Esophagus (tissue), 2 donors: ENCODE results near the gene DKKL1. TPM values are rescaled to one million over a fixed set of nuclear protein-coding genes. Genes with fewer than 3 reads are reported as not detected.

ENCODE experiments used
- H3K27ac ChIP-seq, 2 donors: one replicate each; pipeline ENCODE4 v1.5.1; 2013; ENCODE audit warnings: low read depth in 2 of 2, mild to moderate bottlenecking in 2 of 2, inconsistent platforms in 1 of 2, low read length in 1 of 2, moderate library complexity in 1 of 2
- H3K27me3 ChIP-seq, 2 donors: one replicate each; pipeline ENCODE4 v1.6.1; 2013; ENCODE audit warnings: low read length in 2 of 2, control low read depth in 1 of 2, mild to moderate bottlenecking in 1 of 2; ENCODE audit not compliant: insufficient read depth in 2 of 2, control insufficient read depth in 1 of 2
- H3K36me3 ChIP-seq, 2 donors: one replicate each; pipeline ENCODE4 v1.6.1; 2013; ENCODE audit warnings: low read length in 1 of 2; ENCODE audit not compliant: control insufficient read depth in 2 of 2, insufficient read depth in 2 of 2
- H3K4me1 ChIP-seq, 2 donors: one replicate each; pipeline ENCODE4 v1.6.1; 2013; ENCODE audit warnings: low read length in 1 of 2; ENCODE audit not compliant: control insufficient read depth in 2 of 2, insufficient read depth in 2 of 2
- H3K4me3 ChIP-seq, 2 donors: one replicate each; pipeline ENCODE4 v1.5.1; 2013; ENCODE audit warnings: low read length in 2 of 2, mild to moderate bottlenecking in 2 of 2, low read depth in 1 of 2, moderate library complexity in 1 of 2
- H3K9me3 ChIP-seq, 2 donors: one replicate each; pipeline ENCODE4 v1.6.1; 2013; ENCODE audit warnings: mild to moderate bottlenecking in 2 of 2, low read depth in 1 of 2, low read length in 1 of 2, moderate library complexity in 1 of 2; ENCODE audit not compliant: control insufficient read depth in 2 of 2, insufficient read depth in 1 of 2
- WGBS, 2 donors: extraction: QIAGEN DNeasy Blood & Tissue Kit; methylation state at CpG; one replicate each; pipeline ENCODE4 v1.1.7; 2013; 5-methylcytosine and 5-hydroxymethylcytosine counted together
- polyA plus RNA-seq, 2 donors: library from polyadenylated mRNA; stranded (reverse); fragments of 200-250 nt; gene quantifications; one replicate each; pipeline ENCODE4 v1.2.3, GENCODE V29; 2013
- donor health status: healthy with polysubstance abuse.
- donor health status: Bipolar disorder and iron deficiency.

The DKKL1 gene
- polyA plus RNA-seq, 2 donors = 0.07 TPM; not detected in 1

GRCh38 chr19:49337267-49338022 is 26.2 kb upstream of the DKKL1 start:
- Histone ChIP-seq H3K36me3 (peaks cover 0 to 2% of the 10 kb centered on the region in 2 donors), H3K4me1 (peaks cover 0 to 18% of the 10 kb centered on the region in 2 donors), H3K4me3 (no peak overlapping the region), H3K27me3 (no peaks in the 10 kb centered on the region), H3K27ac (no peak overlapping the region), H3K9me3 (no peaks in the 10 kb centered on the region)
- 72 to 85% methylated on average over 12 to 19 of the region's 19 CpGs for WGBS, 2 donors

GRCh38 chr19:49338023-49338677 is 25.5 kb upstream of the DKKL1 start:
- peaks cover 0 to 8% of the 10 kb centered on the region in 2 donors for H3K36me3 ChIP-seq
- no peaks in the 10 kb centered on the region for H3K27me3 ChIP-seq
- H3K9me3 ChIP-seq = no peaks in the 10 kb centered on the region
- peaks cover 0 to 18% of the 10 kb centered on the region in 2 donors for H3K4me1 ChIP-seq
- no peak overlapping the region for H3K27ac ChIP-seq
- H3K4me3 ChIP-seq = peak overlapping the region in 1 of 2 donors; percentile 17
- WGBS, 2 donors = 30 to 39% methylated on average over 30 to 34 of the region's 34 CpGs

GRCh38 chr19:49338691-49339300 is 24.9 kb upstream of the DKKL1 start:
- 12 to 25% methylated on average over 27 to 30 of the region's 30 CpGs for whole genome bisulfite sequencing, 2 donors
- Histone ChIP-seq H3K9me3 (no peaks in the 10 kb centered on the region), H3K36me3 (peaks cover 0 to 9% of the 10 kb centered on the region in 2 donors), H3K27ac (peak overlapping the region; percentile 62 to 80), H3K27me3 (no peaks in the 10 kb centered on the region), H3K4me3 (peak overlapping the region; percentile 29 to 37), H3K4me1 (peaks cover 0 to 14% of the 10 kb centered on the region in 2 donors)

GRCh38 chr19:49339301-49340068 is 24.2 kb upstream of the DKKL1 start:
- Histone ChIP-seq H3K27me3 (no peaks in the 10 kb centered on the region), H3K4me3 (peak overlapping the region; percentile 7 to 37), H3K27ac (peak overlapping the region; percentile 62 to 83), H3K36me3 (peaks cover 1 to 9% of the 10 kb centered on the region in 2 donors), H3K4me1 (peaks cover 0 to 13% of the 10 kb centered on the region in 2 donors), H3K9me3 (no peaks in the 10 kb centered on the region)
- 19 to 25% methylated on average over 47 of the region's 47 CpGs for WGBS, 2 donors

GRCh38 chr19:49340069-49340864 is 23.4 kb upstream of the DKKL1 start:
- Histone ChIP-seq H3K36me3 (peaks cover 4 to 9% of the 10 kb centered on the region in 2 donors), H3K4me3 (peak overlapping the region; percentile 7 to 37), H3K4me1 (peaks cover 0 to 13% of the 10 kb centered on the region in 2 donors), H3K9me3 (no peaks in the 10 kb centered on the region), H3K27ac (peak overlapping the region; percentile 38 to 83), H3K27me3 (no peaks in the 10 kb centered on the region)
- 16 to 17% methylated on average over 33 to 36 of the region's 36 CpGs for WGBS, 2 donors

- 85 to 91% methylated on average over 11 of the region's 11 CpGs for WGBS, 2 donors
- H3K4me1 ChIP-seq = peaks cover 0 to 13% of the 10 kb centered on the region in 2 donors
- peak overlapping the region in 1 of 2 donors; percentile 36 for H3K27ac ChIP-seq
- peaks cover 4 to 9% of the 10 kb centered on the region in 2 donors for H3K36me3 ChIP-seq
- H3K4me3 ChIP-seq = no peak overlapping the region
- H3K9me3 ChIP-seq = no peaks in the 10 kb centered on the region
- no peaks in the 10 kb centered on the region for H3K27me3 ChIP-seq
Measured at GRCh38 chr19:49340865-49341718, 22.6 kb upstream of the DKKL1 start.

- Histone ChIP-seq H3K27me3 (no peaks in the 10 kb centered on the region), H3K27ac (no peak overlapping the region), H3K4me3 (no peak overlapping the region), H3K9me3 (peaks cover 0 to under 1% of the 10 kb centered on the region in 2 donors), H3K36me3 (peaks cover 4 to 12% of the 10 kb centered on the region in 2 donors), H3K4me1 (peaks cover 0 to 13% of the 10 kb centered on the region in 2 donors)
- WGBS, 2 donors = 90 to 92% methylated on average over 11 of the region's 11 CpGs
Measured at GRCh38 chr19:49342291-49342721, 21.4 kb upstream of the DKKL1 start.

- Histone ChIP-seq H3K4me3 (no peak overlapping the region), H3K27me3 (no peaks in the 10 kb centered on the region), H3K27ac (no peak overlapping the region), H3K9me3 (peaks cover 0 to 2% of the 10 kb centered on the region in 2 donors), H3K36me3 (peaks cover 4 to 12% of the 10 kb centered on the region in 2 donors), H3K4me1 (peaks cover 0 to 13% of the 10 kb centered on the region in 2 donors)
- 86 to 91% methylated on average over 6 to 7 of the region's 7 CpGs for WGBS, 2 donors
Measured at GRCh38 chr19:49343123-49343522, 20.6 kb upstream of the DKKL1 start.
